Measurements from ENCODE around the gene C1QB.
"Not testable (repeated sequence)": the region's sequence is repeated elsewhere in the genome, so short reads cannot be mapped to it uniquely, and the experiment has no call there.

The C1QB gene

GRCh38 chr1:22697980-22698379 lies 44.9 kb downstream of the C1QB start:
- DNase-seq (ENCODE audit: low read depth) = no peak

GRCh38 chr1:22699681-22700520 lies 46.9 kb downstream of the C1QB start:
- DNase-seq (ENCODE audit: low read depth) = no peak

- no peak for DNase-seq (ENCODE audit: low read depth)
These were observed 49.5 kb downstream of the C1QB start for GRCh38 chr1:22702296-22703085.

- peak; percentile 54 for DNase-seq (ENCODE audit: low read depth)
These were observed 51.5 kb downstream of the C1QB start for GRCh38 chr1:22704440-22705067.

- DNase-seq (ENCODE audit: low read depth) = no peak
These were observed 52.5 kb downstream of the C1QB start for GRCh38 chr1:22705586-22705985.

GRCh38 chr1:22706100-22706499 lies 53.1 kb downstream of the C1QB start:
- DNase-seq (ENCODE audit: low read depth) = not testable (repeated sequence)

- no peak for DNase-seq (ENCODE audit: low read depth)
These were observed 55.7 kb downstream of the C1QB start for GRCh38 chr1:22708777-22709176.

- DNase-seq (ENCODE audit: low read depth) = no peak
These were observed 56.2 kb downstream of the C1QB start for GRCh38 chr1:22709227-22709626.

GRCh38 chr1:22709891-22710700 lies 57.1 kb downstream of the C1QB start:
- peak; percentile 14 for DNase-seq (ENCODE audit: low read depth)

- DNase-seq (ENCODE audit: low read depth) = no peak
These were observed 57.6 kb downstream of the C1QB start, which contains the start of gene EPHB2 for GRCh38 chr1:22710701-22711049. EPHB2 (plus strand) TSS chr1:22710839; CDS start chr1:22710983, 144 bp downstream.

GRCh38 chr1:22711071-22711470 lies 58.0 kb downstream of the C1QB start:
- no peak for DNase-seq (ENCODE audit: low read depth)

Measured in CMK (cell line).